Left lobe of liver (tissue), 2 donors: Measurements from ENCODE around the gene TMEM11. TPM values are rescaled to one million over a fixed set of nuclear protein-coding genes. Genes with fewer than 3 reads are reported as not detected.
"Not testable (repeated sequence)": the region's sequence is repeated elsewhere in the genome, so short reads cannot be mapped to it uniquely, and the experiment has no call there.

Experiments used
- ATAC-seq: fragments of 200-7000 bp; cut with Tn5 transposase; one replicate; pipeline ENCODE4 v1.9.1; 2020; ENCODE audit warnings: mild to moderate bottlenecking, moderate library complexity
- DNase-seq: peaks from one replicate; pipeline ENCODE4 v3.0.0-alpha.2; 2020; ENCODE audit warnings: low spot score
- total RNA-seq: library from RNA; stranded (reverse); gene quantifications from one replicate; pipeline ENCODE4 v1.2.1, GENCODE V29; 2021
- donor health status: DM: no; HTN: no; CAD: no; lungs with moderate emphysema.
- donor health status: DM: no; HTN: yes; CAD: no.

TMEM11 gene
- total RNA-seq, 1 donor from 2014 or later, result 9.3 TPM

- DNase-seq (no peak), ATAC-seq (no peak)
Measured at GRCh38 chr17:21242780-21243515, 29.0 kb upstream of the TMEM11 start.

GRCh38 chr17:21242026-21242697 is 28.2 kb upstream of the TMEM11 start:
- DNase-seq (no peak), ATAC-seq (no peak)

GRCh38 chr17:21241564-21241963 is 27.6 kb upstream of the TMEM11 start:
- no peak for ATAC-seq
- no peak for DNase-seq

GRCh38 chr17:21240369-21241055 is 26.6 kb upstream of the TMEM11 start:
- no peak for ATAC-seq

DNA sequence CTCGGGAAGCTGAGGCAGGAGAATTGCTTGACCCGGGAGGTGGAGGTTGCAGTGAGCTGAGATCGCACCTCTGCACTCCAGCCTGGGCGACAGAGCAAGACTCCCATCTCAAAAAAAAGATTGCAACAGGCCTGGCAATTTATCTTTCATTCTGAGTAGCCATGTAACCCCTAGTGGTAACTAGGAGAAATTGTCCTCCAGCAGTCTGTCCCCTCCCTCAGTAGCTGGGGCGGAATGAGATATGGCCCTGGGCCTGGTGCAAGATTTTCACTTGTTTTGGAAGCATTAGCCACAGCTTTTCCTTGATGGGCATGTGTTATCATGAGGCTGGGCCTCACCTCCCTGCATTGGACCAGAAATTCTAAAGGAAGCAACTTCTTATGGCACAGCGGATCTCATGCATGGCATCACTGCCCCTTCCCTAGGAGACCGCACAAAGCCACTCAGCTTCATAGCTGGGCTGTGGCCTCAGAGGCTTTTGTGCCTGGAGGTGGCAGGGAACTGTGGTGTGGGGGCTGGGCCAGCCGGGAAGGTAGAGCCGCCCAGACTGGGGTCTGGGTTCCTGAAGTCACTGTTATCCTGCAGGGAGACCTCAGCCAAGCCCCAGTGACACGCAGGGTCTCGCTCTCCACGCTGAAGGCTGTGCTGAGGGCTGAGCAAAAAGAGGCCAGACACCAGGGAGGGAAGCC is 25.9 kb upstream of the TMEM11 start:
- DNase-seq, result no peak
- peak; percentile 72 for ATAC-seq

More at GRCh38 chr17:21240369-21241055, 26.6 kb upstream of the TMEM11 start:
- DNase-seq, result no peak

- ATAC-seq (no peak), DNase-seq (no peak)
Measured at GRCh38 chr17:21235921-21236320, 22.0 kb upstream of the TMEM11 start.

DNA sequence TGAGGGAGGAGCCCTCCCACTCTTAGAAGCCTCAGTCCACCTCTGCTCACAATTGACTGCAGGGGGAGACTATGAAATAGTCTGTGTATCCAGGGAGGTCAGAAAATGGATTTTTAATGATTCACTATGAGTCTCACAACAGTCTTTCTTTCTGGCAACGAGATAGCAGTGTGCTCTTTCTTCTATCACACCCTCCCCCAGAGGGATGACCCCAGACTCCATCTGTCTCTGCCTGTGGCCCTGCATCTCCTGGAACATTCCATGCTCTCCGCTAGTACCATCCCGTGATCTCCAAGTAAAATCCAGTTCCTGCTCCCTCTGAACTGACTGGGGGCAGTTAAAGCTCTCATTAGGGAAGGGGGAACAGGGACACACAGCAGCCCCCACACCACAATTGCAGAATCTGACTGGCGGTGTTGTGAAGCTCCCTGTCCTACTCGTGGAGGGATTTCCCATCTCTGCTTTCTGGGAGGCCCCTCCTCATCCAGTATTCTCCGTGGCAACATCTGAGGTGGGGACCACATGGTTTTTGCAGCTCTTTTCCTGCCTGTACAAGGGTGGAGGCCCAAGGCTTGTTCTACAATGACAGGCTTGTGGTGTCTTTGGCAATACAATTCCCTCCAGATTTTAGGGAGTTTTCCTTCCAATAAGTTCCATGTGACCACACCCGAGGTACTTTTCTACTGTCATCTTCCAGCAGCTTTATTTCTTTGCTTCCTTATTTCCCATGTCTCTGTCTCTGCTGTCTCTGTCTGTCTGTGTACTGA is 19.8 kb upstream of the TMEM11 start:
- no peak for ATAC-seq

DNA sequence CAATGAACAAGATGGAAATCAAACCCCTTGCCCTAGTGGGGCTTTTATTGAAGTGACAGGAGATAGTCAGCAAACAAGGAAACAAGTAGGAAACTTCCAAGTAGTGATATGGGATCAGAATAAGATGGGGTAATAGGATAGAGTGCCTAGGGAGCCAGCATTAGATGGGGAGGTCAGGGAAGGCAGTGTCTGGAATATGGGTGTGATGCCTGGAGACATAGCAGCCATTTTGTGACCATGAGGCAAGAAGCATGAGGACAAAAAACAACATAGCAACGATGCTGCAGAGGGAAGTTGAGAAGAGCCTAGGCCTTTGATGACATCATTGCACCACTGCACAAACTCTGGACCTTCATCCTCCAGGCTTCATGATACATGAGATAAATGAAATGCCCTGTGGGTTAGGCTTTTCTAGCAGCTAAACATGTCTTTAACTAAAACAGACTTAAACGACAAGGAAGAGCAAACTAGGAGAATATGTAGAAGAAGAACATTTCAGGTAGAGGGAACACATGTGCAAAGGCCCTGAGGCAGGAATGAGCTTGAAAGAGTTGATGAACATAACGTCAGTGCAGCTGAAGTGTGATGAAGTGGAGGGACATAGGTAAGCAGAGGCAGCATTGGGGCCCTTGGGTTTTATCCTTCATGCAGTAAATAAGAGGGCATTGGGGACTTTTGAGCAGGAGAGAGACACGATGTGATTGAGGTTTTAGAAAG is 18.2 kb upstream of the TMEM11 start:
- DNase-seq, result no peak
- no peak for ATAC-seq

More for the DNA sequence above, 19.8 kb upstream of the TMEM11 start:
- no peak for DNase-seq

- DNase-seq (no peak), ATAC-seq (no peak)
Measured at GRCh38 chr17:21231533-21231932, 17.6 kb upstream of the TMEM11 start.

- ATAC-seq (no peak), DNase-seq (no peak)
Measured at GRCh38 chr17:21228845-21229244, 14.9 kb upstream of the TMEM11 start.

DNA sequence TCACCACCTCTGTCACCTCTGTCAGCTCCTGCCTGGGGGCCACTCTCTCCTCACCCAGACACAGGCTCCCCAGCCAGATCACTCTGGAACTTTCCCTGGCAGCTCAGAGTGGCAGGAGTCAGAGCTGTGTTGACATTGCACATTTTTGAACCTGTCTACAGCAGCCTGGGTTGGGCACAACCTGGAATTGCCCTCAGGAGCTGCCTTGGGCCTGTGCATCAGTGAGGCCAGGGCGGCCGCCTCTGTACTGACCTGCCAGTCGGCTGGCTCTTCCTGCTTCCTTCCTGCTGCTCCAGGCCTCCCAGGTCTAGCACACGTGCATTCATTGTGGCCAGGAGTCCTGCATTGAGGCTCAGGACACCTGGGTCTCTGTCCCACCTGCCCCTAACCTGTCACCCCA is 14.2 kb upstream of the TMEM11 start:
- ATAC-seq (peak; percentile 80), DNase-seq (no peak)

GRCh38 chr17:21227277-21227676 is 13.3 kb upstream of the TMEM11 start:
- not testable (repeated sequence) for DNase-seq, ATAC-seq

- DNase-seq (no peak), ATAC-seq (no peak)
Measured at GRCh38 chr17:21223086-21223485, 9.1 kb upstream of the TMEM11 start.

GRCh38 chr17:21218831-21219380 is 4.9 kb upstream of the TMEM11 start:
- ATAC-seq, result no peak
- DNase-seq, result no peak

DNA sequence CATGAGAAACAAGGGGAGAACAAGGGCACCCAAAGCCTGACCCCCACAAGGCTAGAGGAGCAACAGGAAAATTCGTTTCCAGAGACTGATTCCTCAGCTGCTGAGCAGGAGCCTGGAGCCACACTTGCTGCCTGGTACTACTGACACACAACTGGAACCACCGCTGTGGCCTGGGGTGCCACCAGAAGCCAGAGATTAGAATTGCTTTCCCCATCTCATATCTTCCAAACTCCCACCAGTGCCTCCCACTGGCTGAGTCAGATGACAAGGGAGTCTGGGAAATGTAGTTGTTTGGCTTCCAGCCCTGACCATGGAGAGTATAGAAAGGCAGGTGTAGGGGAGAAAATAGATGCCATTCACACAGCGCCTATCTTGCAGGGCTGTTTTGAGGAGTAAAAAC is 4.1 kb upstream of the TMEM11 start:
- DNase-seq, result no peak
- ATAC-seq, result no peak

DNA sequence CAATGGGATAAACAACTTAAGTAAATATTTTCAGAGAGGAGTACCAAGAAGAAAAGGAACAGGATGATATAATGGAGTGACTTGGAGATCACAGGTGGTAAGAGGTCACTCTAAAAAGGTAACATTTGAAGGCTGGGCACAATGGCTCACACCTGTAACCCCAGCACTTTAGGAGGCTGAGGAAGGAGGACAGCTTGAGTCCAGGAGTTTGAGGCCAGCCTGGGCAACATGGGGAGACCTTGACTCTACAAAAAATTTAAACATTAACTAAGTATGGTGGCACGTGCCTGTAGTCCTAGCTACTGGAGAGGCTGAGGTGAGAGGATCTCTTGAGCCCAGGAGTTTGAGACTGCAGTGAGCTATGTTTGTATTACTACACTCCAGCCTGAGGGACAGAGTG is 3.4 kb upstream of the TMEM11 start:
- DNase-seq, result no peak
- no peak for ATAC-seq

GRCh38 chr17:21215935-21216334 is 2.0 kb upstream of the TMEM11 start:
- DNase-seq (no peak), ATAC-seq (no peak)

GRCh38 chr17:21214777-21215541 is 998 bp upstream of the TMEM11 start:
- no peak for DNase-seq
- peak; percentile 2 for ATAC-seq

- no peak for DNase-seq
- ATAC-seq, result peak; percentile 41
Measured at GRCh38 chr17:21213638-21214014, 335 bp downstream of the TMEM11 start.
